ENCODE data around the gene TAF9. TPM values are rescaled to one million over a fixed set of nuclear protein-coding genes. Genes with fewer than 3 reads are reported as not detected.
"Not testable (repeated sequence)": the region's sequence is repeated elsewhere in the genome, so short reads cannot be mapped to it uniquely, and the experiment has no call there.

The TAF9 gene
- total and polyA plus RNA-seq, 2 donors from 2014 or later = 42.4 to 46.4 TPM

- Histone ChIP-seq H3K27me3 (ENCODE audit: control insufficient read depth, insufficient read depth, low read length) (no peaks in the 10 kb centered on the region), H3K4me1 (ENCODE audit: control insufficient read depth in 2 of 3, insufficient read depth in 2 of 3, low read depth in 1 of 3, low read length in 3 of 3) (peaks cover 0 to 4% (median 0%) of the 10 kb centered on the region in 3 donors), H3K9me3 (ENCODE audit: control insufficient read depth in 2 of 3, insufficient read depth in 1 of 3, low read length in 3 of 3) (no peaks in the 10 kb centered on the region), H3K27ac (ENCODE audit: low read depth in 2 of 2, low read length in 2 of 2) (no peak overlapping the region), H3K9ac (ENCODE audit: low read length in 3 of 3) (no peak overlapping the region), H3K4me3 (ENCODE audit: low read length in 3 of 3) (no peak overlapping the region), H3K36me3 (ENCODE audit: control insufficient read depth in 2 of 3, insufficient read depth in 3 of 3, low read length in 3 of 3) (no peaks in the 10 kb centered on the region)
- FAIRE-seq (no peak), DNase-seq (no peak)
- intact Hi-C loops (cut with DNase I) = no loop called here
- TF ChIP-seq, protein P1, sequence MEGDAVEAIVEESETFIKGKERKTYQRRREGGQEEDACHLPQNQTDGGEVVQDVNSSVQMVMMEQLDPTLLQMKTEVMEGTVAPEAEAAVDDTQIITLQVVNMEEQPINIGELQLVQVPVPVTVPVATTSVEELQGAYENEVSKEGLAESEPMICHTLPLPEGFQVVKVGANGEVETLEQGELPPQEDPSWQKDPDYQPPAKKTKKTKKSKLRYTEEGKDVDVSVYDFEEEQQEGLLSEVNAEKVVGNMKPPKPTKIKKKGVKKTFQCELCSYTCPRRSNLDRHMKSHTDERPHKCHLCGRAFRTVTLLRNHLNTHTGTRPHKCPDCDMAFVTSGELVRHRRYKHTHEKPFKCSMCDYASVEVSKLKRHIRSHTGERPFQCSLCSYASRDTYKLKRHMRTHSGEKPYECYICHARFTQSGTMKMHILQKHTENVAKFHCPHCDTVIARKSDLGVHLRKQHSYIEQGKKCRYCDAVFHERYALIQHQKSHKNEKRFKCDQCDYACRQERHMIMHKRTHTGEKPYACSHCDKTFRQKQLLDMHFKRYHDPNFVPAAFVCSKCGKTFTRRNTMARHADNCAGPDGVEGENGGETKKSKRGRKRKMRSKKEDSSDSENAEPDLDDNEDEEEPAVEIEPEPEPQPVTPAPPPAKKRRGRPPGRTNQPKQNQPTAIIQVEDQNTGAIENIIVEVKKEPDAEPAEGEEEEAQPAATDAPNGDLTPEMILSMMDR (IDR thresholded peaks at IDR 0.05; ENCODE audit: borderline replicate concordance, extremely low read depth, insufficient read depth) = no peak
These were observed 33.9 kb downstream of the TAF9 start for GRCh38 chr5:69335341-69335935.

DNA sequence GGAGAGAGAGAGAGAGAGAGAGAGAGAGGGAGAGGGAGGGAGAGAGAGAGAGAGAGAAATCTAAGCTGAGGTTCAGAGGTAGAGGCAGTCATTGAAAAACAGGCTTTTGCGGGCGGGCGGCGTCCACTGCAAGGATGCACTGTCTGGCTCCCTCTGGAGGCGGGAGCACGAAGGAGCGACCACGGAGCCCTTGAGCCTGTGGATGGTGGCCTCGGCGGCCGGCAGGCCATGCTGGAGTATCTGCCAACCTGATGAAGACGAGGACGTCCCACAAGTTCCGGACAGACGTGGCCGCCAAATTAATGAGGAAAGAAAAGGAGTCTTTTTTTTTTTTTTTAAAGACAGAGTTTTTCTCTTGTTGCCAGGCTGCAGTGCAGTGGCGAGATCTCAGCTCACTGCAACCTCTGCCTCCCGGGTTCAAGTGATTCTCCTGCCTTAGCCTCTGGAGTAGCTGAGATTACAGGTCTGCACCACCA, 34.5 kb downstream of the TAF9 start:
- Histone ChIP-seq H3K4me3 (ENCODE audit: low read length in 3 of 3) (peak overlapping the region in 1 of 3 donors; percentile 32), H3K9ac (ENCODE audit: low read length in 3 of 3) (no peak overlapping the region)

GRCh38 chr5:69333668-69334315, 35.5 kb downstream of the TAF9 start:
- H3K27ac ChIP-seq (ENCODE audit: low read depth in 2 of 2, low read length in 2 of 2); H3K4me1 ChIP-seq (ENCODE audit: control insufficient read depth in 2 of 3, insufficient read depth in 2 of 3, low read depth in 1 of 3, low read length in 3 of 3); H3K4me3 ChIP-seq (ENCODE audit: low read length in 3 of 3); intact Hi-C loops (cut with DNase I); H3K36me3 ChIP-seq (ENCODE audit: control insufficient read depth in 2 of 3, insufficient read depth in 3 of 3, low read length in 3 of 3); H3K9me3 ChIP-seq (ENCODE audit: control insufficient read depth in 2 of 3, insufficient read depth in 1 of 3, low read length in 3 of 3); H3K9ac ChIP-seq (ENCODE audit: low read length in 3 of 3); DNase-seq; H3K27me3 ChIP-seq (ENCODE audit: control insufficient read depth, insufficient read depth, low read length); FAIRE-seq: not testable (repeated sequence)

More for the DNA sequence above, 34.5 kb downstream of the TAF9 start:
- peak; percentile 86 to 92 (median 88) for DNase-seq
- H3K9me3 ChIP-seq (ENCODE audit: control insufficient read depth in 2 of 3, insufficient read depth in 1 of 3, low read length in 3 of 3) = no peaks in the 10 kb centered on the region
- TF ChIP-seq, protein P1 (IDR thresholded peaks at IDR 0.05; ENCODE audit: borderline replicate concordance, extremely low read depth, insufficient read depth) = peak; percentile 76
- H3K27me3 ChIP-seq (ENCODE audit: control insufficient read depth, insufficient read depth, low read length) = no peaks in the 10 kb centered on the region
- H3K27ac ChIP-seq (ENCODE audit: low read depth in 2 of 2, low read length in 2 of 2) = no peak overlapping the region
- intact Hi-C loops (cut with DNase I) = no loop called here
- no peak for FAIRE-seq
- H3K36me3 ChIP-seq (ENCODE audit: control insufficient read depth in 2 of 3, insufficient read depth in 3 of 3, low read length in 3 of 3) = no peaks in the 10 kb centered on the region
- peaks cover 0 to 4% (median 0%) of the 10 kb centered on the region in 3 donors for H3K4me1 ChIP-seq (ENCODE audit: control insufficient read depth in 2 of 3, insufficient read depth in 2 of 3, low read depth in 1 of 3, low read length in 3 of 3)

Data from kidney (tissue), 14 donors.